ENCODE data around the gene PILRA.
"Not testable (repeated sequence)": the region's sequence is repeated elsewhere in the genome, so short reads cannot be mapped to it uniquely, and the experiment has no call there.

The PILRA gene

DNA sequence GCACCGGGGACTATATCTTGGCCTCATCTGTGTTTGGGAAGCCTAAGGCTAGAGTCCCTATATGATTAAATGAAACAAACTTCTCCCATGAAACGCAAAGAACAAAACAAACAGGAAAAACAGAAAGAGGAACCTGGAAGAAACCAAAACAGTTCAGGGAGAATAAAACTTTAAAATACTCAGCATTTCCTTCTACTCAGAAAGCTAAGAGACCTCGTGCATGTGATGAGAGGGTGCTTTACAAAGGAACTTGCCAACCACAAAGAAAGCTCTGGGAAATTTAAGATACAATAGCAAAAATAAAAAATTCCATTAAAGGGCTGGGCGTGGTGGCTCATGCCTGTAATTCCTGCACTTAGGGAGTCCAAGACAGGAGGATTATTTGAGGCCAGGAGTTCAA is 6.9 kb downstream of the PILRA start:
- no peak for DNase-seq (ENCODE audit: low spot score)

DNA sequence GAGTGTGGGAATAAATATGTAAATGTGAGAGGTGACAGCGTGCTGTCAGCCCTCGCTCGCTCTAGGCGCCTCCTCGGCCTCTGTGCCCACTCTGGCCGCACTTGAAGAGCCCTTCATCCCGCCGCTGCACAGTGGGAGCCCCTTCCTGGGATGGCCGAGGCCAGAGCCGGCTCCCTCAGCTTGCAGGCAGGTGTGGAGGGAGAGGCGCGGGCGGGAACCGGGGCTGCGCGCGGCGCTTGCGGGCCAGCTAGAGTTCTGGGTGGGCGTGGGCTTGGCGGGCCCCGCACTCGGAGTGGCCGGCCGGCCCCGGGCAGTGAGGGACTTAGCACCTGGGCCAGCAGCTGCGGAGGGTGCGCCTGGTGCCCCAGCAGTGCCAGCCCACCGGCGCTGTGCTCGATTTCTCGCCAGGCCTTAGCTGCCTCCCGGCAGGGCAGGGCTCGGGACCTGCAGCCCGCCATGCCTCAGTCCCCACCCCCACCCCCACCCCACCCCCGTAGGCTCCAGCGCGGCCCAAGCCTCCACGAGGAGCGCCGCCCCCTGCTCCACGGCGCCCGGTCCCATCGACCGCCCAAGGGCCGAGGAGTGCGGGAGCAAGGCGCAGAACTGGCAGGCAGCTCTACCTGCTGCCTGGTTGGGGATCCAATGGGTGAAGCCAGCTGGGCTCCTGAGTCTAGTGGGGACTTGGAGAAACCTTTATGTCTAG is 8.4 kb downstream of the PILRA start:
- not testable (repeated sequence) for DNase-seq (ENCODE audit: low spot score)

DNA sequence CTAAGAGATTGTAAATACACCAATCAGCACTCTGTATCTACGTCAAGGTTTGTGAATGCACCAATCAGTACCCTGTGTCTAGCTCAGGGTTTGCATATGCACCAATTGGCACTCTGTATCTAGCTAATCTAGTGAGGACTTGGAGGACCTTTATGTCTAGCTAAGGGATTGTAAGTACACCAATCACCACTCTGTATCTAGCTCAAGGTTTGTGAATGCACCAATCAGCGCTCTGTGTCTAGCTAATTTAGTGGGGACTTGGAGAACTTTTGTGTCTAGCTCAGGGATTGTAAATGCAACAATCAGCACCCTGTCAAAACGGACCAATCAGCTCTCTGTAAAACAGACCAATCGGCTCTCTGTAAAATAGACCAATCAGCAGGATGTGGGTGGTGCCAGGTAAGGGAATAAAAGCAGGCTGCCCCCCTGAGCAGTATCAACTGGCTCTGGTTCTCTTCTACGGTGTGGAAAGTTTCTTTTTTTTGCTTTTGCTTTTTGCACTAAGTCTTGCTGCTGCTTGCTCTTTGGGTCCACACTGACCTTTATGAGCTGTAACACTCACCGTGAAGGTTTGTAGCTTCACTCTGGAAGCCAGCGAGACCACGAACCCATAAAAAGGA is 9.1 kb downstream of the PILRA start:
- not testable (repeated sequence) for DNase-seq (ENCODE audit: low spot score)

DNA sequence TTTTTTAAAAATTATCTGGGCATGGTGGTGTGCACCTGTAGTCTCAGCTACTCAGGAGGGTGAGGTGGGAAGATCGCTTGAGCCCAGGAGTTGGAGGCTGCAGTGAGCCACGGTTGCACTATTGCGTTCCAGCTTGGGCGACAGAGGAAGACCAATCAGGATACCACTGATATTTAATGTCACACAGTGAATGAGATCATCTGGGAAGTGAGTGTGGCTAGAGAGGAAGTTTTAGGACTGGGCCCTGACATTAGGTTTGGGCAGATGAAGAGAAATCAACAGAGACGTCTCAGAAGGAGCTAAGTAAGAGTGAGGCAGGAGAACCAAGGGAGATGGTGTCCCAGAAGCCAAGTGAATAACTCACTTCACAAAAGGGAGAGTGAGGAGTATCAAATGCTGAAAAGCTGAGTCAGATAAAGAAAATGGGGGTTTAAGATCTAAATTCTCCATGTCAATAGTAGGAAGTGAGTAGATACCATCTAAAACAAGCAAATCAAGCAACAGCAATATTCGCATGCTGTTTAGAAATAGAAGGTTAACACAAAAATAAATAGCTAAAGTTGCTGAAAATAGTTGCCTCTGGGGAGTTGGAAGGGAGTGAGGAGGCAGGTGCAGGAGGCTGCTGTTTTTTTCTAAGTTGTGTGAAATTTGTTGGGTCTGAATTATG is 11.5 kb downstream of the PILRA start:
- no peak for DNase-seq (ENCODE audit: low spot score)

DNA sequence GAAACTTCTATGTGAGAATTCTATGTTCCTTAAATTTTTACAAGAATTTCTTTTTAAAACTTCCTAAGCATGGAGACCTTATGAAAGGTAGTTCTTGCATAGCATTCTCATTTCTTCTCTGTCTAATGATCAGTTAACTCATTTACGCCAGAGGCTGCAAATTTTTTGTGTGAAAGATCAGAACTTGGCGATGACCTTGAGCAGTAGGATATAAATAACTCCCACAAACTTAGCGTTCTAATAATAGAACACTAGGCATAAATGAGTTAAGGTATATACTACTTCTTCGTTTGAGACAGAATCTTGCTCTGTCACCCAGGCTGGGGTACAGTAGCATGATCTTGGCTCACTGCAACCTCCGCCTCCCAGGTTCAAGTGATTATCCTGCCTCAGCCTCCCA is 13.7 kb downstream of the PILRA start:
- DNase-seq (ENCODE audit: low spot score) = no peak

DNA sequence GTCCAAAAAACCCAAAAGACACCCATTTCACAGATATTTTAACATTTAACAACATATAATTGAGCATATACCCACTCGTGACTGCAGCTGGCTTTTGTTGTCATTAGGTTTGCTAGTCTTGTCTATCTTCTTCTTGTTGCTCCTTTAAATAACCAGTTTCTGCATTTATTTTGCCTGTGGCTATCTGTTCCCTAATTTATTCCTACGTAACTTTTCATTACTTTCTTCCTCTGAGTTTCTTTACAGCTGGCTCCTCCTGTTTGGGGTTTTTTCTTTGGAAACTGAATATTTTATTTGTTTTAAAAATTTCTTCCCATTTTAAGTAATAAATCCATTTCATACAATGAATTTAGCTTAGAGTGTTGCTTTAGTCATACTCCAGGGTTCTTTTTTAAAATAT is 14.4 kb downstream of the PILRA start:
- no peak for DNase-seq (ENCODE audit: low spot score)

DNA sequence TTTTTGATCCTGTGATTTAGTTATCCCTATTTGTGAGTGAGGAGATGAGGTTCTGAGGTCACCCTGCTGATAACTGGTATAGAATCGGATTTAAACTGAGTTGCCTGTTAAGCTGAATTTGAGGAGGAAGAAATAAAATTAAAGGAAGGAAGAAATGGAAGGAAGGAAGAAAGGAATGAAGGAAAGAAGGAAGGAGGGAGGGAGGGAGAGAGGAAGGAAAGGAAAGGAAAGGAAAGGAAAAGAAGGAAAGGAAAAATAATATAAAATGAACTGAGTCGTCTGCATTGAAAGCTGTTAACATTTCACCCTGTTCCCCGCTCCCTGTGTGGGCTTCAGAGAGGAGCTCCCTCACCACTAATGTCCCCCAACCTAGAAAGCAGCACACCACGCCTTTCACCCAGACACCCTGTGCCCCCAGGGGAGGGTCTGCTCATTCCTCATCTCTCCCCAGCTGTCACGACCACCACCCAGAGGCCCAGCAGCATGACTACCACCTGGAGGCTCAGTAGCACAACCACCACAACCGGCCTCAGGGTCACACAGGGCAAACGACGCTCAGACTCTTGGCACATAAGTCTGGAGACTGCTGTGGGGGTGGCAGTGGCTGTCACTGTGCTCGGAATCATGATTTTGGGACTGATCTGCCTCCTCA is 16.3 kb downstream of the PILRA start:
- DNase-seq (ENCODE audit: low spot score) = no peak

DNA sequence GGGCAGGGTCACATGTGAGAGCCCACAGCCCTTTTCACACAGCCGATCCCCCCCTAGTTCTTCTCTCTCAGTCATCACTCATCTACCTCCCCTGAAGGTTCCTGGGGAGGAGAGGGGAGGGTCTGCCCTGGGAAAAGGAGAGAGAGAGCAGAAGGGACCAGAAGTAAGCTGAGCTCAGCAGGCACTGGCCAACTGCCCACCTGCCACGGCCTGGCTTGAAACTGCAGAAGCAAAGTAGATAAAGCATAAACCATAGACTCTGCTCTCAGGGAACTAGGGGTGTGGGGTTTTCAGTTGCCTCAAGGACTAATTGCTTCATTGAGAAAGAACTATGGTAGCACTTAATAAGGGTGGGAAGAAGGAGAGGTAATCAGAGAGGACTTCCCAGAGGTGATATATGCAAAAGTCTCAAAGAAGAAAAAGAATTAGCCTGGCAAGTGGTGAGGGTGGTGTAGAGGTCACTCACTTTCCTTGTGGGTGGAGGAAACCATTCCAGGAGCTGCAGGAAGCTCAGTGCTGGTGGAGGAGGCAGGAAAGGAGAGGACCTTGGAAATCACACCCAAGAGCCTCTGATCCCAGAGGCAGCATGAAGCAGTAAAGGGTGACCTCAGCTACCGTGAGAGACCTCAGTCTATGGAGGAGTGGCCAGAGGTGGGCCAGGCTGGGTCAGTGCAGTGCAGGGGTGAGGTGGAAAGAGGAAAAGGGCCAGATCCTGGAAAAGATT is 17.2 kb downstream of the PILRA start:
- DNase-seq (ENCODE audit: low spot score) = no peak

DNA sequence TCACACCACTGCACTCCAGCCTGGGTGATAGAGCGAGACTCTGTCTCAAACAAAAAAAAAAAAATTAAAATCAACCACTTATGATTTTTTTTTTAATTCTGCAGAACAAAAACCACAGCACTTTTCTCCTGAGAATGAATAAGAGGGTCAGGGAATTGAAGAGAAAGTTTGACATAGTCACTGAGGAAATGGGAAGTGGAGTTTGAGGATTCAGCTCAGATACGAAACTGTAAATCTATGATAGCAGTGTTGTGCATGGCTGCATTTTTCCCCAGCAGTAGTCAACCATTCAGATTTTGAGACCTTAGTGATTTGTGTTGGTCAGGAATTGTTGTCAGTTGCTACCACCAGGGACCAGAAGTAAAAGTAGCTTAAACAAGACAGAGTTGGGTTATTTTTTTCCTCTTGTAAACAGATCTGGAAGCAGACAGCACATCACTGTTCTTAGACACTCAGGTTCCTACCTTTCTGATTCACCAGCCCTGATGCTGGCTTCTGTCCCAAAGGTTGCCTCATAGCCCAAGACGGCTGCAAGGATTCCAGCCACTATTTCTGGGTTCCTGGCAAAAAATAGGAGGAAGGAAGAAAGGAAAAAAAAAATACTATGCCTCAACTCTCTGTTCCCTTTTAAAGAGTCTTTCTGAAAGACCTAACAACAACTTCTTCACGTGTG is 20.1 kb downstream of the PILRA start:
- DNase-seq (ENCODE audit: low spot score) = no peak

DNA sequence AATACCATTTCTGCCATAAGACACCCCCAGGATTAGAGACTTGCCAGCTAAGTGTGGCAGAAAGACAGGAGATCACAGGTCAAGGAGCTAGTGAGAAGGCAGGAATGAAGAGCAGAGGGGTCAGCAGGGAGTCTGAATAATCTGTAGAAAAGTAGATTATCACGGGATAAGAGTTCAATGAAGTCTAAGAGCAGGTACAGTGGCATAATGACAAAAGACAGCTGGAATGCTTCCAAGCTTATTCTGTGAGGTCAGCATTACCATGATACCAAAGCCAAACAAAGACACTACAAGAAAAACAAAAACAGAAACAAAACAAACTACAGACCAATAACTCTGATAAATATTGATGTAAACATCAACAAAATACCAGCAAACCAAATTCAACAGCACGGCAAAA is 20.8 kb downstream of the PILRA start:
- no peak for DNase-seq (ENCODE audit: low spot score)

DNA sequence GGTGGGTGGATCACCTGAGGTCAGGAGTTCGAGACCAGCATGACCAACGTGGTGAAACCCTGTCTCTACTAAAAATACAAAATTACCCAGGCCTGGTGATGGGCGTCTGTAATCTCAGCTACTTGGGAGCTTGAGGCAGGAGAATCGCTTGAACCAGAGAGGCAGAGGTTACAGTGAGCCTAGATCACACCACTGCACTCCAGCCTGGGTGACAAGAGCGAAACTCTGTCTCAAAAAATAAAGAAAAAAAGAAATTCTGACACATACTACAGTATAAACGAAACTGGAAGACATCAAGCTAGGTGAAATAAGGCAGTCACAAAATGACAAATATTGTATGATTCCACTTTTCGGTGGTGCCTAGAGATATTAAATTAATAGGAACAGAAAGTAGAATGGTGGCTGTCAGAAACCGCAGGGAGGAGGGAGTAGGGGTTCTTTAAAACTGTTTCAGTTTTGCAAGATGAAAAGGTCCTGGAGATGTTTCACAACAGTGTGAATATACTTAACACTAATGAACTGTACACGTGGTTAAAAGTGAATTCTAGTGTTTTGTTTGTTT is 23.2 kb downstream of the PILRA start:
- DNase-seq (ENCODE audit: low spot score) = no peak

DNA sequence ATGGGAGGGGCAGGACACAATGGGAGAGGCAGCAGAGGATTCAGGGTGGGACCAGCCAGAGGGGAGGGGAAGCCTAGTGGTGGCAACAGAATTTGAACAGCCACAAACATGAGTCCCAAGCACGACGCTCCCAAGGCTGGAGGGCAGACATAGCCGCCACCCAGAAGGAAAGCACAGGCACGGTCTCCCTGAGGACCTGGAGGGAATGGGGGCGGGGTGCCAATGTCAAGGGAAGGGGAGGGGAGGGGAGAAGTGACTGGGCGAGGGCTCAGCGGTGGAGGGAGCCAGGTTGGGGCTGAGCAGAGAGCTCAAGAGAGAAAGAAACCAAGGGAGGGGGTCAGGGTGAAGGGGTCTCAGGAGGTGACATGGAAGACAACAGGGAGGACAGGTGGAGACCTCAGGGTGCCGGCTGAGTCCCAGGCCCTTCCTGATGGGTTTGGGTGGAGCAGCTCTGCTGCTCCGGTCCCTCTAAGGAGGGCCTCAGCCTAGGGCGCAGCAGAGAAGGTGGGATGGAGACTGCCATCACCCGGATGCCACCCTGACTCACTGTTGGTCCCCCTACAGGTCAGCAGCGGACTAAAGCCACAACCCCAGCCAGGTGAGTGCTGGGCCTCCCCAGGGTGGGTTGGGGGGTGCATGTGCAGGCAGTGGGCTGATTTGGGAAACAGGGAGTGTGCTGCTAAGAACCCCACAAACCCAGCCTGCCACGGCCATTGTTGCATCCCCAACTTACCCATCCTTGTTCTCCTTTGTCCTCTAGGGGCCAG is 24.2 kb downstream of the PILRA start:
- no peak for DNase-seq (ENCODE audit: low spot score)

DNA sequence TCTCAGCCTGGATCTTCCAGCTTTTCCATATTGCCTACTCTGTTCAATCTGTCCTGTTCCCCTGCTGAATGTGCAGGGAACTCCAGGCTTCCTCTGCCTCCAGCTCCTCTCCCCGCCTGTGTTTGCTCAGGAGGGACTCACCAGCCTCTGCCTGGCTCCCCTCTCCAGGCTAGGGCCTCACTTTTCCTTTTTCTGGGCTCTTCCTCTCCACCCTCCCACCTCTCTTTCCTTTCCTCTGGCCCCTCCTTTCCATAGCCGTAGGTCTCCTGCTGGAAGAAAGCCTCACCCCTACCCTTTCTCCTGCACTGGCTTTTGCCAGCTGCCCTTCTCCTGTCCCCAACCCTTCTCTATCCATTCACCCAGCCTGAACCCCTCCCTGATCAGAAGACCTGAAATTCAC is 25.0 kb downstream of the PILRA start:
- DNase-seq (ENCODE audit: low spot score) = no peak

DNA sequence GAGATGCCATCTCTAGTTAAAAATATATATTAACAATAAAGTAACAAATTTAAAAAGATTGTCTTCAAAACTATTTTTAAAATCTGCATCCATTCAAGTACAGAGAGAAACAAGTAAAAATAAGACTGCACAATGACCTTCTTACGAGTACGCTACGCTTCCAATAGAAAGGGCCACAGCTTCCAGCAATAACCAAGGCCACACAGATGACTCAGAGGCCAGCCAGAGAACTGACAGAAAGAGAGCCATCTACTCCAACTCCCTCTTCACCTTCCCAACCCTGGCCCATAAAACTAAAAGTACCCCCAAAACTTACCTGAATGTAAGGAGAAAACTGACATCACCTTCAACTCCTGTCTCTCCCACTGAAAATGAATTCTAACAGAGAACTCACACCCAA is 26.8 kb downstream of the PILRA start:
- no peak for DNase-seq (ENCODE audit: low spot score)

DNA sequence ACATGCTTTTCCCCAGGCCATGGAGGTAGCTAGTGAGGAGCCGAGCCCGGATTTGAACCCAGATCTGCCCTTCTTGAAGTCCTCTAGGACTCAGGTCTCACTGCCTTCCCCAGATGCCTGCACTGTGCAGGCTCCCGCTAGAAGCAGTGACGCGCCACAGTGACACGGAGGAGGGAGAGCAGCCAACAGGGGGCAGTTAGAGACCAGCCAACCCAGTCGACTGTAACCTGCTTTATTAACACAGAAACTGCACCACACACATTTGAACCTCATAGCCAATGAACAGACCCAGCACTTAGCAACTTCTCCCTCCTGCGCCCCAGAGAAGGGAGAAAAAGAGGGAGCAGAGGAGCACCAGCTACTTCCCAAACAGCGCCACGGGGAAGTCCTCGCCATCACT is 27.4 kb downstream of the PILRA start:
- DNase-seq (ENCODE audit: low spot score) = no peak

DNA sequence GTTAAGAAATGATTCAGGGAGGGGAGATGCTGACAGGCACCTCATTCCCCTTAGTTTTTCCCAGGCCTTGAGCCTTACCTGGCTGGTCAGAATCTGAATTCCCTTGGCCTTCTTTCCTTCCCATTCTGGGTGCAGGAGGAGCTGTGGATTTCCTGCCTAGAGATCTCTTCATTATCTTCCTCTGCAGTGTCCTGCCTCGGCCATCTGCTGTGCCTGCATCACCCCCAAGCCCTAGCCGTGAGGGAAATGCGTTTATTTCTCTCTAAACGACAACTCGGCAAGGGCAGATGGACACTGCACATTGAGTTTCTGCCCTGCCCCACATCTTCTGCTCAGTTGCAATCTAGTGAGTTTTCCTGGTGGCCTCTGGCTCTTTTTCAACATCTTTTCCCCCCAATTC is 28.5 kb downstream of the PILRA start:
- DNase-seq (ENCODE audit: low spot score) = no peak

DNA sequence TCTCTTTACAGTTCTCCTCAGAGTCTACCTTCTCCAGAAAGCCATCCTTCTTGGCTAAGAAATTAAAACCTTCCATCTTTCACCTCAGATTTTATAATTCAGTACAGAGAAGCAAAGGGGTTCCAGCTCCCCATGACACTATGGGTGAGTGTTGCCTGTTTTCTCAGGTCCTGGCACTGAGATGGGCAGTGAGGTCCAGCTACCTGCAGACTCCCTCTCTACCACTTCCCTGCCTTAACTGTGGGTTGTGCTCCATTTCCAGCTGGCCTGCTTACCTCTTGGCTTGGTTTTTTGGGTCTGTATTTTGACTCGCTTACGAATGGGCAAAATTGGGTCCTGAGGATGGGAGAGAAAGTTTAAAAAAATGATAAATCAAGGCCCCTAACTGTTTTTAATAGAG is 29.0 kb downstream of the PILRA start:
- DNase-seq (ENCODE audit: low spot score) = no peak

DNA sequence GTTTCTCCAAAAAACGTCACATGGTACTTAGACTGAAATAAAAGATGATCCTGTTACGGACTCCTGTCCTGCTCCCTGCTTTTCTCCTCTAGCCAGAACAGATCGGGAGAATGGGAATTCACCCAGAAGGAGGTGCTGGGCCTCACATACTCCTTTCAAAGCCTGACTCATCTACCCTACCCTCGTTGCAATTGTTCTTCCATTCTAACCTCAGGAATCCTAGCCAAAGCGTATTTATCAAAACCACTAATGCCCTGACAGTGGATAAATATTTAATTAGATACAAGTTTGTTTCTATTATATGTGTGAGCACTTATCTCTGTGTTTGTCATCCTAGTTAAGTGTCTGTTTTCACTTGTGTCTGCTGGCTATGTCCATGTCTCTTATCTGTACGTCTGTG is 33.5 kb downstream of the PILRA start:
- DNase-seq (ENCODE audit: low spot score) = peak; percentile 38

DNA sequence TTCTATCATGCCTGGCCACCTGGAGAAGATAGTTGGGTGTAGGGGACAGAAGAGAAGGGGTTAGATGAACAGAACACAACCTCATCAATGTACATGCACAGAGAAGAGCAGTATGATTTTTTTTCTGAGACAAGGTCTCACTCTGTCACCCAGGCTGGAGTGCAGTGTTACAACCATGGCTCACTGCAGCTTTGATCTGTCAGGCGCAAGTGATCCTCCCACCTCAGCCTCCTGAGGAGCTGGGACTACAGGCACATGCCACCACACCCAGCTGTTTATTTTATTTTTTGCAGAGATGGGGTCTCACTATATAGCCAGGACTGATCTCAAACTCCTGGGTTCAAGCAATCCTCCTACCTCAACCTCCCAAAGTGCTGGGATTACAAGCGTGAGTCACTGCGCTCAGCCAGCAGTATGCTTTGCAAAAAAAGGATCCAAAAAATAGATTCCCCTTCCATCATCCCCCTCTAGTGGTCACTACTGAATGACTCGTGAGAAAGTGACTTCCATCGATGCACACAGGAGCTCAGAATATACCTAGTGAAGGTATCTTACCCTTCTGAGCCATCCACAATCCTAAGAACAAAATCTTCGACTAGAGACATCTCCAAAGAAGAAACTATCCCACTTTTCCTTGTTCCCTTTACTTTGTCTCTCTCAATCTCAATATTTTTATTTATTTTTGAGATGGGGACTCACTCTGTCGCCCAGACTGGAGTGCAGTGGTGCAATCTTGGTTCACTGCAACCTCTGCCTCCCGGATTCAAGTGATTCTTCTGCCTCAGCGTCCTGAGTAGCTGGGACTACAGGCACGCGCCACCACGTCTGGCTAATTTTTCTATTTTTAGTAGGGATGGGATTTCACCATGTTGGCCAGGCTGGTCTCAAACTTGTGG is 34.2 kb downstream of the PILRA start:
- peak; percentile 80 for DNase-seq (ENCODE audit: low spot score)

DNA sequence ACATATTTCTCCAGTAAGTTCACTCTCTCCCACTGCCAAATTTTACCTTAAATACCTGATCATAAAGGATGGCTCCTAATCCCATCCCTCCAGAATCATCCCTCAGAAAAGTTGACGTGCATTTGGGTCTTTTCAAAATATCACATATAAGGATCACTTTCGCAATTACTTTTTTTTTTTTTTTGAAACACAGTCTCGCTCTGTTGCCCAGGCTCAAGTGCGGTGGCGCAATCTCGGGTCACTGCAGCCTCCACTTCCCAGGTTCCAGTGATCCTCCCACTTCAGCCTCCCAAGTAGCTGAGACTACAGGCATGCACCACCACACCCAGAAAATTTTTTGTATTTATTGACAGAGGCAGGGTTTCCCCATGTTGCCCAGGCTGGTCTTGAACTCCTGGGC is 37.8 kb downstream of the PILRA start:
- no peak for DNase-seq (ENCODE audit: low spot score)
